Activated CD4-positive, alpha-beta T cell treated with anti-CD3 and anti-CD28 coated beads, Interleukin-2, amount 50 U/mL, for 16 hours (primary cell): ENCODE measurements around the gene WDR1.

ENCODE experiments used
- DNase-seq: peaks from one replicate; pipeline ENCODE4 v3.0.0-alpha.2; 2020

WDR1 gene, protein sequence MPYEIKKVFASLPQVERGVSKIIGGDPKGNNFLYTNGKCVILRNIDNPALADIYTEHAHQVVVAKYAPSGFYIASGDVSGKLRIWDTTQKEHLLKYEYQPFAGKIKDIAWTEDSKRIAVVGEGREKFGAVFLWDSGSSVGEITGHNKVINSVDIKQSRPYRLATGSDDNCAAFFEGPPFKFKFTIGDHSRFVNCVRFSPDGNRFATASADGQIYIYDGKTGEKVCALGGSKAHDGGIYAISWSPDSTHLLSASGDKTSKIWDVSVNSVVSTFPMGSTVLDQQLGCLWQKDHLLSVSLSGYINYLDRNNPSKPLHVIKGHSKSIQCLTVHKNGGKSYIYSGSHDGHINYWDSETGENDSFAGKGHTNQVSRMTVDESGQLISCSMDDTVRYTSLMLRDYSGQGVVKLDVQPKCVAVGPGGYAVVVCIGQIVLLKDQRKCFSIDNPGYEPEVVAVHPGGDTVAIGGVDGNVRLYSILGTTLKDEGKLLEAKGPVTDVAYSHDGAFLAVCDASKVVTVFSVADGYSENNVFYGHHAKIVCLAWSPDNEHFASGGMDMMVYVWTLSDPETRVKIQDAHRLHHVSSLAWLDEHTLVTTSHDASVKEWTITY

DNA sequence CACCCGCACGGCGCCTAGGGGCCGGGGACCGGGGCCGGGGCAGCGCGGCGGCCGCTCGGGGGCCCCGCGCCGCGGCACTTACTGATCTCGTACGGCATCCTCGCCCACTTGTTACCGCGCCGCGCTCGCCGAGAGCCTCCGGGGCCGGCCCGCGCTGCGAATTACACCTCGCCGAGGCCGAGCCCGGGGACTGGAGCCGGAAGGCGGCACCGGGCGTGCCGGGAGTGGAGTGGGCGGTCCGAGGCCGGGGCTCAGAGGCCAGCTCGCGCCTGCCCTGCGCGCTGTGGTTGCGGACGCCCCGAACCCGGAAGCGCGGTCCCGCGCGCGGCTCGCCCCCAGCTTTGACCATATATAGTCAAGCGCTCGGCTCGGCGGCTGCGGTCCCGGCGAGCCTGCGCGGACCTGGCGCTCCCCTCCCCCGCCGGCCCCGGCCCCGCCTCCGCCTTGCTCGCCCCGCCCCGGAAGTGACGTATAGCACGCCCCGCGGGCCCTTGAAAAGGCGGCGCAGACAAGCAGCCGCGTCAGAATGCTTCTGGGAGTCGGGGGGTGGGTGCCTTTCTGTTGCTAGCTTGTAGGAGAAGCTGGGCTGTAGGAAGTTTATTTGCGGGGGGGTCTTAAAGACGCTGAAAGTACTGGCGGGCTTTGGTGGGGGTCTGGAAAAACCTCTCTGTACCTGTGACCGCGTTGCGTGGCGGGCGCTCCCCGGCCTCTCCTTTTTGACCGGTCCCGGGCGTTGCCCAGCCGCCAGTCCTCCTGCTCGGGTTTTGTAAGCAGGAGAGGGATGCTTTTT lies at the start of gene WDR1:
TSS of gene WDR1 (minus strand) at position 231 of the 790 bp plus-strand sequence. CDS start at position 98, 133 bp downstream.
- peak; percentile 95 for DNase-seq

DNA sequence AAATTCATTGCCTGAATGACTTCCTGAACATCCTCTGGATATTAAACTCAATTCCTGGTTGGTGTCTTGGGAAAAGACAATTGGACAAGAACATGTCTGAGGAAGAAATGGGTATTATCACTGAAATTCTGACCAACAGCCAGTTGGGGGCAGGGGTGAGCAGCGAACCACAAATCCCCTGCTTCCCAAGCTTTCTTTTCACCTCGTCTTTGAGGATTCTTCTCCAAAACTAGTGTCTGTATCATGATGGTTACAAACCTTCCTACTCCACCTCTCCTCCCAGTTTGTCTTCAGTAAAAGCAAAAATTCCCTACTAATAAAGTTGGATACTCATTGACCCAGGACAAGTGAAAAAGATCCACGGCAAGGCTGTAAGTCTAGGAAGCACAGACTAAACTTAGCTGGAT lies 48.3 kb upstream of the WDR1 start:
- peak; percentile 11 for DNase-seq

DNA sequence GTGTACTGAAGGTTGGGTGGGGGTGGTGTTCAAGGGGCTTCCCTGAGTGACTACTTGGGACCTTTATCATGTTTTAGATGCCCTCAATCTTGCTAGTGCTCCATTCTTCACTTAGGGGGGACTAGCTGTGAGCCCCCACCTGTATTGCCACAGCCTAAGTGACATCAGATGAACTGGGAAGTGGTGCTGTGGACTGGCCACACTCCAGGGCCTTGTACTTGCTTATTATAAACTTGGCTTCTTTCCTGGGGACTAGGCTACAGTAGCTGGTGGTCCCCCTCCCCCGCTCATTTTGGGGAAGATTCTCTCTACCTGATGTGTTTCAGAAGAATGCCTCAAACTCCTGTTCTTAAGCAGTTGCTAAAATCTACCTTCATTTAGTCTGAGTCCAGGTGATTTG lies 46.7 kb upstream of the WDR1 start:
- DNase-seq, result no peak

DNA sequence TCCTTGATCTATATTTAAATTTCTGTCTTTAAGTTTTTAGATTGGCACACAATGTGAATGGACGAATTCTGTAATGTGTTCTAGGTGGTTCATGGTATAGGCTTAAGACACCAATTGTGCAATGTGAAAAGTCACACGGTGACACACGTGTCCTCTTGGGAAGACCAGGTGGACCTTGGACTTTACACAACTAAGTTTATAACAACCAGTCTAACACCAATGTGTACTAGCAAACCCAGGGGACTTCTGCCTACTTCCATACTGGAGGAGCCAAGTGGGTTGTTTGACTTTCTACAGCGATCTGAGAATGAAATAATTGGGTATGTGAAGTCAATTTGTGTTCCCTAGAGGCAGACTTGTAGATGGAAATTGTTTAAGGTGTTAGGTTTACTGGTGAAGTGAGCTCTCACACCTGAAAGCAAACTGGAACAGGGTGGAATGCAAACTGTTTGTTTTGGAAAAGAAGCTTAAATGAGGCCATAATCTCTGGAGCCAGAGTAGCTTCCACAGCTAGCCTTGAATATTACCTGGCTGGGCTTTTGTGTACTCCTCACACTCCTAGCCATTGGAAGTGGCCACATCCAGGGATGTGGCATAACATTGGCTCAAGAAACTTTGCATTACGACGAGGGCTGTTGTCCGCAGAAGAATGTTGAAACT lies 45.9 kb upstream of the WDR1 start:
- DNase-seq, result no peak

DNA sequence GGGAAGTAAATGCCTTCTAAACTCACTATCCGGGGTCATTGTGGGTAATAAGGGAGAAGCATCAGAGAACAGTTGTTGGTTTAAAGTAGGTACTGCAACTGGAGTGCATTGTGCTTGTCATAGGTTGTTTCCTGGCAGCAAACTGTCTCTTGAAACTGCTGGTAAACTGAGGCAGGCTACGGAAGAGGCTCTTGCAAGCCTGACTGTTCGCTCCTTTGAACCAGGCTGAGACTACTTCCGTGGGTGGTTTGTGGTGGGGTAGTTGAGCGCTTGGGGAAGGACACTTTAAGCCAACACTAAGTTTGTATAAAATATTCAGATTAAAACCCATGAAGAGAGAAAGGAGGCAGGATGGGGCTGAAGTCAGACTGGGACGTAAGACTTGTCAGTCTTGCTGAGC lies 45.2 kb upstream of the WDR1 start:
- DNase-seq, result peak; percentile 49

DNA sequence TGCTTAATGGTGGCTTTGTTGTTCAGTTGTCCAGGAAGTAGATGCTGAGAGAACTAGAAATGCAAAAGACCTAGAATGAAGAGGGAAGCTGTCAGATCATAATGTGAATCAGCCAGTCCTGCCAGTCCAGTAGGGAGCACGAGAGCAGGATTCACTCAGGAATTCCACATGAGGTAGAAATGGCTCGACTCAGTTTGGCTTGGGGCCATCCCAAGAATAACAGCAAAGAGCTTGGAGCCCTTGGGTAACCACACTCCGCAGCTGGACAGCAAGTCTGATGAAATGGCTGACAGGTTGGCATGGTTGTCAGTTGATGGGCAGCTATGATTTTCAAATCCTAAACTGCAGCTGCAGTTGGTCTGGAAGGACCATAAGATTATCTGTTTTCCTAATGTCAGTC lies 44.5 kb upstream of the WDR1 start:
- DNase-seq, result no peak

DNA sequence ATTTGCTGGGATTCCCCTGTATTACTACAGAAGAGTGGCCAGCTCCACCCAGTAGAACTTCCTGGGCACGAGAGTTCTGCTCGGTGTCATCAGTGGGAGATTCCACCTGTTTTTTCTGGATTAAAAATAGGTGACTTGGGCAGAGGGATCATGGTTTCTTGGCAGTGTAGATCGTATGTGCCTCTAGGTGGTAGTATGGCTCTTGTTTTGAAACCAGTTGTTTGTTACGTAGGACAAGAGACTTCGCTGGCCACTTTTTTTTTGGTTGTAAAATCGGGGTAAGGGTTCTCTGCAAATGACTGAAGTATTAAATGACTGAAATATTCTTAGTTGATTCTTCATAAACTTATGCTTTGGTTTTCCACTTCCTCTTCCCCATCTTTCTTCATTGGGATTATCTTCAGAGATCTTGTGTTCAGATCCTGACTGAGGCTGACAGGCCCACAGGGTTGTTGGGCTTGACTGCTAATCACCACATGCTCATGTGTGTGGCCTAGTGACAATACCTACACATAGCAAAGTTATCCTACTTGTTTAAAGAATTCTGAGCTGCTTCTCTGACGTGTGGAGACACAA lies 43.8 kb upstream of the WDR1 start:
- no peak for DNase-seq

DNA sequence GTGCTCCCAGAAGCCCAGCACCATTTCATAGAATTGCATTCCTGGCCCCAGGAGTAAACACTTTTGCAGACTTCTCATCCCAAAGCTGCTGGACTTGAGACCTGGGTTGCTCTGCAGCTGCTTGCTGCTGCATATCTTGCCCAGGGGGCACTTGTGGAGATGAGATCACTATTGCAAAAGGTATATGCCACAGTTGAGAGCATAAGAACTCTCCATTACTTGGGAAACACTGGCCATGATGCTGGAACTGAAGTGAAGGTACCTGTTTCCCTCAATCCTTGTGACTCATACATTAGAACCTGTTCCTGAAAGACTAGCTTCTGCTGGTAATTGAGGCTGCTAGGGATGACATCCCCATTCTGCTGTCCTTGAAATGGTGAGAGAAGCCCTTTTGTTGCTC lies 43.1 kb upstream of the WDR1 start:
- DNase-seq, result no peak

DNA sequence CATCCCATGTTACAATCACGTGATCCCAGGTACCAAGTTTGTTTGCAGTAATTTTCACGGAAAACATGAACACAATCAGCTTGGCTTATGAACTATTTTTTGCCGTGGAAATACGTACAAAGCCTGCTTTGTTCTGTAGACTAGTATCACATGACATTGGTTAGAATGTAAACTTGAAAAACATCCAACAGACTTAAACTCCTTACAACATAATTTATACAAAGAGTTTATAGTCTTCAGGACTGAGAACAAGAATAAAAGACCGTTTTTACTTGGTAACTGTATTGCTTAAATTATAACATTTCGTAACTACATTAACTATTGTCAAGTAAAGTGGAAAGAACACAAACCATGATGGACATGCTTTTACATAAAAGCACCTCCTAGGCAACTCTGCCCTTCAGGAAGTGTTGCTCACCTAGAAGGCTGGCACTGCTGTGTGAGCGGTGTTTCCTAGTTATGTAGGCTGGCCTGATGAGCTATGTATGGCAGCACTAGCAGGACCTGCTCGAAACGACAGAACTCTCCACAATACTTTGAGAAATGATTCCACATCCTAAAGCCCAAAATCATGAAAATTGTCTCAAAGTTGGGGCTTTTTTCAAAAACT lies 41.8 kb upstream of the WDR1 start:
- DNase-seq, result no peak

DNA sequence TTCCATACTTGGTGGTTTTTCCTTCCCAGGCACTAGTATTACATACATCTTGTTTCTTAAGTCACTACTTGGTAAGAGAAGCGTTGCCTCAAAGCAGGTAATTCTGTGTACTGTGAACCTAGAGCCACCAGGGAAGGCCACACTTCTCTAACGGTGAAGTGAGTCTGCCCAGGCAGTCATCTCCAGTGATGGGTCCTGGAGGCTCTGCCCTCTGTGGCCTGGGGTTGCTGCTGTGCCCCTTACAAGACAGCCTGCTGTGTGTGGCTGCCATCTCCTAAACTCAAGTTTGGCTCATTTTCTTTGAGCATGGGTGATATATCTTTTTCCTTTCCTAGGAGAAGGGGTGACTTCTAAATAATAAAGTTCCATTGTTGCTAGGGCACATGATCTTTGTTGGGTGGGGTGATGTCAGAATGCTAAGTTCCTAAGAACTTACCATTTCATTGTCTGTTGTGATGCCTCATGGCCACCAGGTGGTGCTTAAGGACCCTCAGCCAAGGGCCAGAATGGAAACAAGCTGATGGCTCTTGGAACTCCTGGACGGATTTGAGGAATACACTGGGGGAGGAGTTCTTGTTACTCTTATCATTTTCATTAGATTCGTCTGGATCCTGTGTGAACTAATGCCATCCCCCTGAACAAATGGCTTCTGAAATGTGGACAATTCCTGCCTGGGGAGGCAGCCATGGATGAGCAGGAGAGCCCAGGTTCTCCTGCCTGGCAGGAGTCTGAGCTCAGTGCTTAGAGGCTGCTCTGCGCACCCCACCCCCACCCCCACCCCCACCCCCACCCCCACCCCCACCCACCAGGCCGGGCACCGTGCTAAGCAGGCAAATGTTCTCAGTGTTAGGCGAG lies 41.1 kb upstream of the WDR1 start:
- DNase-seq, result peak; percentile 52

DNA sequence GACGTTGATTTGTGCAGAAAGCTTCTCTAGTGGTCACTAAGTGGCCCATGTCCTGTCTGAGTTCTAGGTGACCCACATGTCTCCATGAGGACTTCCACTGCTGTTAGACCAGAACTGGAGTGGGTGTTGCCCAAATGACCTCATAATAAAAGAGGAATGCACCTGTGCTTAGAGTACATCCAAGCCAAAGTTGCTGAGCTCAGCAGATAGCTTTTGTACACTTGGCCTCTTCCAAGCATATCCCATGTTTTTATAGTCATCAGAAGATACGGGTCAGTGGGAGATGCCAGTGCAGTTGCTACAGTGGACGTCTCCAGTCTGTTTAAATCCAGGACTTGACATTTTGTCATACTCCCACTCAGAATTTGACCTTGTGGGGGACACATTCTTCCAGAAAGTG lies 37.6 kb upstream of the WDR1 start:
- DNase-seq, result no peak

DNA sequence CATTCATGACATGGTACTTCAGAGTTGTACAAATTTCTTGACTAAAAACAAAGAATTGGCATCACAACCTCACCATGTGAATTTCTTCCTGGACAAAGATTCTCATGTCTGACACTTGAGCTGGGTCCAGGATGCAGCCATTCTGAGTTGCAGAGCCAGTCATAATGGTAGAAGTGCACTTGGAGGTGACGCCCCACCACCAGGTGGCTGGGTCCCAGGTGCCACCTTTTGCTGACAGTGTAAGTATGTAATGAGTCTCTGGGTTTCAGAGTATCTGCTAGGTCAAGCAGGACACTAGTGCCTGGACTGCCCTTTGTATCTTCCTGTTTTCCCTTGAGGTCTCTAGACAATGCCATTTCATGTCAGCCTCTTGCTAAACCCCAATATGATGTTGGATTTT lies 36.6 kb upstream of the WDR1 start:
- DNase-seq, result no peak

DNA sequence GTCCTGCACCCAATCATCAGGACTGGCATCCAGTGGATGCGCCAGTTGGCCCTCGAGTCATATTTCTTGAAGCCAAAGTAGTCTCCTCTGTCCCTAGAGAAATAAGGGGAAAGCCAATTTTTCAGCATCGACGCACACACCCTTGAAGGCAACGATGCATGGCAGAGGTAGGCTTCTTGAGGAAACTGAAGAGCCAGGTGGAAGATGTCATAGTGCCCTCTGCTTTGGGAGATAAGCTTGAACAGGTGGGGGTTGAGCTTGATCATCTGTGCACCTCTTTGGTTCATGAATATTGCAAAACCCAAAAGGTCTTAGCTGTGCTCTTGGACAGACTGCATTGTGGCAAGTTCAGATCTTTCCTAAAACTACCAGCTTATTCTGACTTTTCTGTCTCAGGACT lies 34.6 kb upstream of the WDR1 start:
- DNase-seq, result no peak

DNA sequence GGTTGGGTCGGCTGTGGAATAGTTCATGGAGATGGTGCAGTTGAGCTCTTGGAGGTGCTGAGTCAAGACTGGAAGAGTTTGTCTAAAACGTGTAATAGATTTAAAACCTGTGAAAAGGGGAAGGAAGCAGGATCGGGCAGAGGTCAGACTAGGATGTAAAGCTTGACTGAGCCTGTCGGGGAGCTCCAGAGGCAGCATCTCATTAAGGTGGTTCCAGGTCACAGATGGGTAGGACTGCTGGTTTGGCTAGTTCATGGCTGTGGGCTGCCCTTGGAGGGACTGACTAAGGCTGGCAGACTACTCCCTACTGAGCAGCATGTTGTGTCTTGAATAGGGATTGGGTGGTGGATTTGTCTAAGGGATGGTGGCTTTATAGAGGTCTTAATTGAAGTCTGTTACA lies 28.4 kb upstream of the WDR1 start:
- no peak for DNase-seq

DNA sequence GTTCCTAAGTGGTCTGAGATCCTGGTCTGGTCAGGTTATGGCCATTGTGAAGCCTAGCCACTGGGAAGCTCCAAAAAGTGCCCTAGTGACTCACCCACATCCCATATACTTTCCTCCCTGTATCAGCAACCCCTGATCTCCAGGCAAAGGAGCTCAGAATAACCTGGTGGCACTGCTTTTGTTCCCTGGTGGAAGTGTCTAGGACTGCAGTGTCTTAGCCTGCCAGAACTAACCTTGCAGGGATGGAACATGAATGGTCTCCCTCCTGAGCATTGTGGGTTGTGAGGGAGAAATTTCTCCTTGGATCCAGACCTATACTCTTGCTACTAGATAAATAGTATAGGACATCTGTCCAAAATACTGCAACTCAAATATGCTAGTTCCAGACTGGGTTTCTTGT lies 27.9 kb upstream of the WDR1 start:
- no peak for DNase-seq

DNA sequence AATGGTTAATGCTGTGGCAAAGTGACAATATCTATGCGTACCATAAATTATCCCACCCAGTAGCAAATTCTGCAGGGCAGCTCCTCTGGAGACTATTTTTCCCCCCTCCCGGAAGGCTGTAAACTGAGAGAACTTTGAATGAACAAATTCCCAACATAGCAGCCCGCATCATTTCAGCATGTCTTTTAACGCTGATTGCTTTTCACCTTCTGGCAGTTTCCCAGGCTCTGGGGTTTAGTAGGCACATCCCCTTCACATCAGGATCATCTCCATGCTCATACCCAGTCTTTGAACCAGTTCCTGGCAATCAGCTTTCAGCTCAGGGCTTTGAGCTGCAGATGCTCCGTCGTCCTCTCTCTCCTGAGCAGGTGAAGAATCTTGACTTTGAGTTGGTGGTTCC lies 26.6 kb upstream of the WDR1 start:
- DNase-seq, result no peak

DNA sequence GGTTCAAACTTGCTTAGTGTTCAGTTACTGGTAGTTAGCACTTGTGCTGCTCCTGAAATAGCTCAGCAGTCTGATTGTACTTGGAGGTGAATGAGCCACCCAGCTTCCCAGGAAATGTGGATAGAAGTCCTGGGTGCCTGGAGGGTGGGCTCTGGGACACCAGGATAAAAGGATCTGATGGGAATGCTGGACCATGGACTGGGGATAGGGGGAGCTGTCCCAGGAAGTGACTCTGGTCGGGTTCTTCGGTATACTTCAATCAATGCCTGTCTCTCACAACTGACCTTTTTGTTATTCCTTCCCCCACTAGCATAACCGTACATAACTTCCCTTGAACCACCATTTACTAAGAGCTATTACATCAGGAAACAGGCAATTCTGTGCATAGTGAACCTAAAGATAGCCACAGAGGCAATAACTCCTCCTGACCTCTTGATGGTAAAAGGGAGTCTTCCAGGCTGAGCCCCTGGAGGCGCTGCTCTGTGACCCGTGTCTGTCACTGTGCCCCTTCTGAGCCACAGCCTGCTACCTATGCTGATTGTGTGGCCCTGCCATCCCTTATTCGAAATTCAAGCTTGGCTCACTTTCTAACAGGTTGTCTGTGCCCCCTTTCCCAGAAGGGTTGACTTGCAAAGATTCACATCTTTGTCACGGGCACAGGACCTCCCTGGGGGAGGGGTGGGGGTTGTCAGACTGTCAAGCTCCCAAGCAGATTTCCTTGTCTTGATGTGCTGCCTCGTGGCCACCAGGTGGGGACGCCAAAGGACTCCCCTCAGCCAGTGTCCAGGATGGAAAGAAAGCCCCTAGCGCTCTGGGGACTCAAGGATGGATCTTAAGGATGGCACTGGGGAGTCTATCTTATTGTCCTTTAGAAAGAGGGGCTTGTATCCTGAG lies 24.5 kb upstream of the WDR1 start:
- DNase-seq, result no peak

DNA sequence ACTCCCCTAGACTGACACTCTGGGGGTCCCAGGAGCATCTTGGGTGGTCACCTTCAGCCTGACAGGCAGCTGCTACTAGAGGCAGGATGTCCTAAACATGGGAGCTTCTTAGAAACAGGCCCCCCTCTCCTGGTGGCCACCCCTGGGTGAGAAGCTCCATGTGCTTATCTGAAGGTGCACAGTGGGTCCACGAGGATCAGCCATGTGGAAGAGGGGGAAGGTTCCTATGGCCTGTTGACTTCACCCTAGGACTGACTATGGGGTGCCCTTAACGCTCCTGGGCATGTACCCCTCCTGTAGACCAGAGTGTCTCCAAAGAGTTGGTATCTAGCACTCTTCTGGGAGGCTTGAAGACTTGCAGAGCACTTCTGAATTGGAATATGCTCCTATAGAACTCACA lies 22.9 kb upstream of the WDR1 start:
- DNase-seq, result no peak

DNA sequence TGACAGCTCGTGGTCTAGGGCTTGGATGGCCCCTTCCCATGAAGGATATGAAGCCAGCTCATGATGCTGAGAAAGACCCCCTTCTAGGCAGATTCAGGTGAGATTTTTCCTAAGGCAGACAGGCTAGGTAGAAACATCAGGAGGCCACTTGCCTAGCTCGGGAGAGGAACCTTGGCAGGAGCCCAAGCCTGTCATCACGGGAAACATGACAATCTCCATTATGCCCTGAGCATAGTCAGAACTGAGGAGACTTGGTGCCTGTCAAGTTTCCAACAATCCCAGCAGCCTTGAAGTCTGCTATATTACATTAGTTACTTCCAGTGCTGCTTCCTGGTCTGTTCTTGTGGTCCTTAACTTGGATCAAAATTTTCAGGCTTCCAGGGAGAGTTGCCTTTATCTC lies 18.7 kb upstream of the WDR1 start:
- DNase-seq, result no peak

DNA sequence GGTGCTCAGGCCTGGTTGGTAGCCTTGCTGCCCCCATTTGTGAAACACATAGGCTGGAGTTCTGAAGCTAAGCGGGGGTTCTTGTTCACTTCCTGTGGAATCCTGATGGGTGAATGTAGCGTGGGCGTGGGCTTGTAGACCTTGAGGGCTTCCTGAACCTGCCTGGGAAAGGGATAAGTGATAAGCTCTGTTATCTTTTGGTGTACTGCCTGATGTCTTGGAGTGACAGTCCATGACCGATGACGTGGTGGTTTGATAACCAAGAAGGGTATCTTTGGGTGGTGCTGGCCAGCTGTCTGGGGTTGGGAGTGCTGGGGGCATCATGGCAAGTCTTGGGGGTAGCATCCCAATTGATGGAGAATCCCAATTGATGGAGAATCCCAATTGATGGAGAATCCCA lies 17.5 kb upstream of the WDR1 start:
- DNase-seq, result no peak

DNA sequence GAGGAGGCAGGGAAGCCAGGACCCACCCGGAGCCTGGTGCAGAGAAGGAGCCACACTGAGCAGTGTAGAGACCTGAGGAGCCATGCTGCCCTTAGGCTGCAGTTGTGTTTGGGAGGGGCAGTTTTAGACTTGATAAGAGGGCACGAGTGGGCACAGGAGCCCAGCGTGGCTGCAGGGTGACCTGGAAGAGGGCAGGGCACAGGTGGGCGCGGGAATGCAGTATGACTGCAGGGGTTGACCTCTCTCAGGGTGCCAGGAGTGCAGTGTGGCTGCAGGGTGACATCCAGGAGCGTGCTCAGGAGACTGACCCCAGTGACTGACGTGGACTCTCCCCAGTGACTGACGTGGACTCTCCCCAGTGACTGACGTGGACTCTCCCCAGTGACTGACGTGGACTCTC lies 14.6 kb upstream of the WDR1 start:
- no peak for DNase-seq
